Measurements from ENCODE around the gene MYO18A.

MYO18A gene

GRCh38 chr17:29085223-29085622 lies 95.0 kb downstream of the MYO18A start:
- no peaks in the 10 kb centered on the region for H3K4me1 ChIP-seq (ENCODE audit: insufficient read depth, low read length)
- H4K20me1 ChIP-seq (ENCODE audit: insufficient read depth, low read length), result no peaks in the 10 kb centered on the region
- no peak overlapping the region for H3K4me3 ChIP-seq (ENCODE audit: low read depth in 1 of 2, low read length in 2 of 2)
- ATAC-seq (ENCODE audit: insufficient read depth, low read depth) (no peak), DNase-seq (no peak)
- H3K27me3 ChIP-seq (ENCODE audit: insufficient read depth, low read length, poor library complexity), result no peaks in the 10 kb centered on the region
- TF ChIP-seq EZH2 (IDR thresholded peaks at IDR 0.05; ENCODE audit: borderline replicate concordance, low read depth, low read length, severe bottlenecking) (no peak), CTCF (IDR thresholded peaks at IDR 0.05; ENCODE audit: borderline replicate concordance, extremely low read depth, low read length, poor library complexity, severe bottlenecking) (no peak)
- H3K79me2 ChIP-seq (ENCODE audit: insufficient read depth, low read length), result no peaks in the 10 kb centered on the region
- H3K9me3 ChIP-seq (ENCODE audit: insufficient read depth, low read length, severe bottlenecking), result no peaks in the 10 kb centered on the region
- peaks cover 88% of the 10 kb centered on the region for H3K36me3 ChIP-seq (ENCODE audit: insufficient read depth, low read length)
- H2AFZ ChIP-seq (ENCODE audit: low read depth, low read length), result no peak overlapping the region
- no peak overlapping the region for H3K27ac ChIP-seq (ENCODE audit: low read length)
- H3K9ac ChIP-seq (ENCODE audit: low read depth, low read length), result no peak overlapping the region
- no peak overlapping the region for H3K4me2 ChIP-seq (ENCODE audit: insufficient read depth, low read length)

DNA sequence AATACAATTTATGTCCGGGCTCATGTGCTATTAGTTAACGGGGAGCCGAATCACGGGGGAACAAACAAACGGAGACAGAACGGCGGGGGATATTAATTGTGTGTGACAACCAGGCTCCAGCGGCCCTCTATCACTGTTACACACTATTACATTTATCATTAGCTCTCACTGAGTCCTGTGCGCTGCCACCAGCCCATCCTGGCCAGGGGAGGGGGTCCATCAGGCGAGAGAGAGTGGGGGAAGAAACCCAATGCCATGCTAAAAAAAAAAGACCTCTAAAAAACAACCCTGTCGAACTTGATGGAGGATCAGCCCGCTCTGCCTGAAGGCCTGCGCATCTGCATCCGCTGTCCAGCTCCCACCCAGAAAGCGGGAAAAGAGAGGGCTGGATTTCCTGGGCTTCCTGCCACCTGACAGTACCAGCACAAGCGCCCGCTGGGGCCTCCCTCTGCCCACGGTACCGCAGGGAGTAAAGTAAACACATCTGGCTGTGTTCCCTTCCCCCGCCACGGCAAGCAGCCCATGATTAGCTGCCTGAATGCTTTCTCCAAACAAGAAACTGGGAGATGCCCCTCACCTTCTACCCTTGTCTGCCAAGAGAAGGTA lies 95.6 kb downstream of the MYO18A start:
- DNase-seq, result no peak
- H3K27me3 ChIP-seq (ENCODE audit: insufficient read depth, low read length, poor library complexity), result no peaks in the 10 kb centered on the region
- H3K4me3 ChIP-seq (ENCODE audit: low read depth in 1 of 2, low read length in 2 of 2), result no peak overlapping the region
- ATAC-seq (ENCODE audit: insufficient read depth, low read depth), result no peak
- no peak overlapping the region for H3K27ac ChIP-seq (ENCODE audit: low read length)
- H3K36me3 ChIP-seq (ENCODE audit: insufficient read depth, low read length), result peaks cover 88% of the 10 kb centered on the region
- H3K9ac ChIP-seq (ENCODE audit: low read depth, low read length), result no peak overlapping the region
- H4K20me1 ChIP-seq (ENCODE audit: insufficient read depth, low read length), result no peaks in the 10 kb centered on the region
- H2AFZ ChIP-seq (ENCODE audit: low read depth, low read length), result no peak overlapping the region
- H3K4me1 ChIP-seq (ENCODE audit: insufficient read depth, low read length), result no peaks in the 10 kb centered on the region
- H3K4me2 ChIP-seq (ENCODE audit: insufficient read depth, low read length), result no peak overlapping the region
- no peaks in the 10 kb centered on the region for H3K9me3 ChIP-seq (ENCODE audit: insufficient read depth, low read length, severe bottlenecking)
- no peaks in the 10 kb centered on the region for H3K79me2 ChIP-seq (ENCODE audit: insufficient read depth, low read length)
- no peak for TF ChIP-seq CTCF (IDR thresholded peaks at IDR 0.05; ENCODE audit: borderline replicate concordance, extremely low read depth, low read length, poor library complexity, severe bottlenecking)
- no peak for TF ChIP-seq EZH2 (IDR thresholded peaks at IDR 0.05; ENCODE audit: borderline replicate concordance, low read depth, low read length, severe bottlenecking)

- Histone ChIP-seq H3K27ac (ENCODE audit: low read length) (no peak overlapping the region), H3K79me2 (ENCODE audit: insufficient read depth, low read length) (no peaks in the 10 kb centered on the region)
- ATAC-seq (ENCODE audit: insufficient read depth, low read depth), result no peak
Observed at GRCh38 chr17:29080965-29081364, 99.2 kb downstream of the MYO18A start.

More at GRCh38 chr17:29080965-29081364, 99.2 kb downstream of the MYO18A start:
- H3K4me2 ChIP-seq (ENCODE audit: insufficient read depth, low read length), result no peak overlapping the region
- peaks cover 3% of the 10 kb centered on the region for H4K20me1 ChIP-seq (ENCODE audit: insufficient read depth, low read length)
- H3K36me3 ChIP-seq (ENCODE audit: insufficient read depth, low read length), result peaks cover 85% of the 10 kb centered on the region
- no peaks in the 10 kb centered on the region for H3K4me1 ChIP-seq (ENCODE audit: insufficient read depth, low read length)
- no peak for DNase-seq
- H3K27me3 ChIP-seq (ENCODE audit: insufficient read depth, low read length, poor library complexity), result no peaks in the 10 kb centered on the region
- no peak overlapping the region for H3K9ac ChIP-seq (ENCODE audit: low read depth, low read length)
- no peak for TF ChIP-seq CTCF (IDR thresholded peaks at IDR 0.05; ENCODE audit: borderline replicate concordance, extremely low read depth, low read length, poor library complexity, severe bottlenecking)
- no peak for TF ChIP-seq EZH2 (IDR thresholded peaks at IDR 0.05; ENCODE audit: borderline replicate concordance, low read depth, low read length, severe bottlenecking)
- H3K4me3 ChIP-seq (ENCODE audit: low read depth in 1 of 2, low read length in 2 of 2), result no peak overlapping the region
- no peaks in the 10 kb centered on the region for H3K9me3 ChIP-seq (ENCODE audit: insufficient read depth, low read length, severe bottlenecking)
- no peak overlapping the region for H2AFZ ChIP-seq (ENCODE audit: low read depth, low read length)

Data from DND-41 (cell line).